GM12873 (cell line): ENCODE measurements around the gene FOXP1.

Source experiments
- CTCF ChIP-seq: IDR thresholded peaks from 2 replicates; pipeline ENCODE4 v1.5.1; 2012; ENCODE audit warnings: low read depth, mild to moderate bottlenecking, moderate library complexity, low read length, control low read depth; ENCODE audit not compliant: insufficient read depth; ENCODE audit errors: missing control alignments

The FOXP1 gene

GRCh38 chr3:71371282-71371681 lies 212.2 kb downstream of the FOXP1 start:
- no peak for TF ChIP-seq CTCF

GRCh38 chr3:71370467-71370866 lies 213.1 kb downstream of the FOXP1 start:
- no peak for TF ChIP-seq CTCF

- TF ChIP-seq CTCF = no peak
These were observed 213.7 kb downstream of the FOXP1 start for GRCh38 chr3:71369701-71370391.

DNA sequence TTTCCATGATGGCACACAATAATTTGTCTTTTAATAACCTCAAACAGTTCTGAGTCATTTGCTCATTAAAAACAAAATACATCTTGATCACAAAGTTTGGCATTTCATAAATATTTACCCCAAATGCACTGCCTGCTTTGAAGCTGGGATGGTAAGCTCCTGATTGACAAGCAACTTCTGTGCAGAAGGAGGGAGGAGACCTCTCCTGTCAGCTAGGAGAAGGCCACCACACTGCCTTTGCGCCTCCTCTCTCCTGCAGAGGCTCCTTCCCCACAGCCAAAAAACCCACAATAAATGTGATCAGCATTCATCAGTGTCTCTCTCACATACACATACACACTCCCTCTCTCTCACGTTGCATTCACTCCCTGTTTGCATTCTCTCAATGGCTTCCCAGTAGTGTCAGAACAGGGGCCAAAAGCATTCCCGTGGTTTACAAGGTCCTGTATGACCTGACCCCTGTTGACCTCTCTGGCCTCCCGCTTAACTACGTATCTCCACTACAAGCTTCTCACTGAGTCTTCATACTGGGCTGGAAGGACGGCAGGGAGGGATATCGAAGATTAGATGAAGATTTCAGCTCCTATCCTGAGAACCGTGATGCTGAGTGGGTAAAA lies 216.4 kb downstream of the FOXP1 start:
- no peak for TF ChIP-seq CTCF

- TF ChIP-seq CTCF = no peak
These were observed 222.1 kb downstream of the FOXP1 start for GRCh38 chr3:71361334-71361890.

DNA sequence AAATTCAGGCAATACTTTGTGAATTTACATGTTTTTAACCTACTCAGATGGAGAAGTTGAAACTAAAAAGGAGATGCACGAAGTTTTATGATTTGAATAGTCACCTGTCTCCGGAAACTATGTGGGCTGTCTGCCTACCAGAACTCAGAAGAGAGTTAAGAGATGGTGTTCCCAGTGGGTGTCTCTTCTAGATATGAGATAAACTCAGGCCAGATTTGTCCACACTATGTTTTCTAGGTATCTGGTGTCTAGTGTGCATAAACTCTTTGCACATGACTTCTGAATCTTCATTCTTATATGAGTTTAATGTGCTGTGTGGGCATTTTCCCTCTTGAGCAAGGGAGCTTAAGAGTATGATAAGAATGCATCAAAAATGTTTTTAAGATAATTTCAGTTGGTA lies 222.8 kb downstream of the FOXP1 start:
- no peak for TF ChIP-seq CTCF

GRCh38 chr3:71360180-71360579 lies 223.3 kb downstream of the FOXP1 start:
- no peak for TF ChIP-seq CTCF
